NCI-H82 treated with DMSO at 0.1 percent for 48 hours (cell line): Measurements from ENCODE around the gene PCMTD2.

ENCODE experiments used
- DNase-seq: peaks from one replicate; lab custom pipeline; 2025; ENCODE audit not compliant: unreplicated experiment; lab: John Stamatoyannopoulos, UW

Gene PCMTD2

GRCh38 chr20:64254571-64255360, 782 bp upstream of the PCMTD2 start:
- no peak for DNase-seq

GRCh38 chr20:64256282-64256935, 861 bp downstream of the PCMTD2 start:
- DNase-seq = no peak

GRCh38 chr20:64257107-64257757, 1.7 kb downstream of the PCMTD2 start:
- no peak for DNase-seq

GRCh38 chr20:64258071-64258823, 2.7 kb downstream of the PCMTD2 start:
- DNase-seq = peak; percentile 71

- no peak for DNase-seq
Observed at GRCh38 chr20:64260239-64260638, 4.7 kb downstream of the PCMTD2 start.

- DNase-seq = peak; percentile 76
Observed at GRCh38 chr20:64261138-64261537, 5.6 kb downstream of the PCMTD2 start.

- DNase-seq = no peak
Observed at GRCh38 chr20:64264091-64264490, 8.5 kb downstream of the PCMTD2 start.

- no peak for DNase-seq
Observed at GRCh38 chr20:64265201-64265600, 9.7 kb downstream of the PCMTD2 start.

GRCh38 chr20:64266988-64267387, 11.4 kb downstream of the PCMTD2 start:
- DNase-seq = no peak

GRCh38 chr20:64268174-64268573, 12.6 kb downstream of the PCMTD2 start:
- no peak for DNase-seq

GRCh38 chr20:64269604-64270411, 14.3 kb downstream of the PCMTD2 start:
- DNase-seq = no peak

GRCh38 chr20:64271636-64272035, 16.1 kb downstream of the PCMTD2 start:
- no peak for DNase-seq

- DNase-seq = no peak
Observed at GRCh38 chr20:64273109-64273508, 17.6 kb downstream of the PCMTD2 start.

GRCh38 chr20:64276817-64277216, 21.3 kb downstream of the PCMTD2 start:
- DNase-seq = no peak

- DNase-seq = no peak
Observed at GRCh38 chr20:64277571-64278316, 22.2 kb downstream of the PCMTD2 start.

- DNase-seq = no peak
Observed at GRCh38 chr20:64278317-64278681, 22.8 kb downstream of the PCMTD2 start.

- no peak for DNase-seq
Observed at GRCh38 chr20:64279826-64280459, 24.4 kb downstream of the PCMTD2 start.

- DNase-seq = no peak
Observed at GRCh38 chr20:64280460-64280843, 24.9 kb downstream of the PCMTD2 start.

- DNase-seq = no peak
Observed at GRCh38 chr20:64283646-64284045, 28.1 kb downstream of the PCMTD2 start.
